ENCODE results near the gene IFT172. TPM values are rescaled to one million over a fixed set of nuclear protein-coding genes. Genes with fewer than 3 reads are reported as not detected.

IFT172 gene
- total and polyA plus RNA-seq, 2 of the 4 experiments (the other 2 are of a cell fraction): 18.8 to 25.5 TPM

- POLR2A ChIA-PET (ENCODE audit: unreplicated experiment): interaction anchor here (1.2 kb wide), 1 partner anchor 18 kb away, joined by 3 read pairs; no protein-coding TSS in a partner anchor
- H4K20me1 ChIP-seq (ENCODE audit: insufficient read depth, low read length): no peaks in the 10 kb centered on the region
- no peak overlapping the region for H2BK20ac ChIP-seq (ENCODE audit: low read depth, low read length)
- no peak overlapping the region for H3K4ac ChIP-seq (ENCODE audit: low read depth, low read length)
- no peak overlapping the region for H4K5ac ChIP-seq (ENCODE audit: low read depth, low read length)
- H2BK15ac ChIP-seq (ENCODE audit: low read depth, low read length): no peak overlapping the region
- H3K18ac ChIP-seq (ENCODE audit: low read depth, low read length): no peak overlapping the region
- CTCF ChIA-PET: interaction anchor here (0.6 kb wide), 1 partner anchor 703 kb away, joined by 4 read pairs; no protein-coding TSS in a partner anchor
- BruUV-seq (replicated peaks): no TSS peak
- no peak overlapping the region for H3K56ac ChIP-seq (ENCODE audit: extremely low read depth, insufficient read depth, low read length)
- H4K8ac ChIP-seq (ENCODE audit: low read depth in 2 of 2, low read length in 2 of 2): no peak overlapping the region
- H2BK120ac ChIP-seq (ENCODE audit: low read depth, low read length): no peak overlapping the region
- H3K9me1 ChIP-seq (ENCODE audit: insufficient read depth, low read length): no peaks in the 10 kb centered on the region
- no peak overlapping the region for H3K4me3 ChIP-seq (ENCODE audit: insufficient read depth, low read depth, low read length)
- no peaks in the 10 kb centered on the region for H3K79me1 ChIP-seq (ENCODE audit: low read depth in 1 of 2, low read length in 2 of 2)
- H3K4me1 ChIP-seq (ENCODE audit: control insufficient read depth, insufficient read depth, low read length): no peaks in the 10 kb centered on the region
- H4K91ac ChIP-seq (ENCODE audit: insufficient read depth, low read depth, low read length): no peak overlapping the region
- DNase-seq (no peak), ATAC-seq (ENCODE audit: low read depth) (no peak)
- peaks cover 33% of the 10 kb centered on the region for H3K36me3 ChIP-seq (ENCODE audit: control insufficient read depth, insufficient read depth, low read length)
- no peak overlapping the region for H2AK5ac ChIP-seq (ENCODE audit: low read depth, low read length)
- no peak overlapping the region for H2AFZ ChIP-seq (replicated peaks; ENCODE audit: low read length, poor library complexity)
- intact Hi-C loops (cut with micrococcal nuclease) (no loop called here), dilution Hi-C loops (cut with HindIII; ENCODE audit: low sequenced_read_pairs, unreplicated experiment) (no loop called here), in situ Hi-C loops (cut with MboI; ENCODE audit: low sequenced_read_pairs) (no loop called here)
- H3K4me2 ChIP-seq (ENCODE audit: low read depth, low read length): no peak overlapping the region
- no peak overlapping the region for H2BK5ac ChIP-seq (ENCODE audit: low read depth, low read length, poor library complexity, severe bottlenecking)
- no peak overlapping the region for H3K9ac ChIP-seq (ENCODE audit: low read depth, low read length)
- no peak overlapping the region for H3K14ac ChIP-seq (replicated peaks; ENCODE audit: low read depth, low read length)
- H3K23ac ChIP-seq (ENCODE audit: low read depth, low read length): no peak overlapping the region
- TF ChIP-seq, protein P1, sequence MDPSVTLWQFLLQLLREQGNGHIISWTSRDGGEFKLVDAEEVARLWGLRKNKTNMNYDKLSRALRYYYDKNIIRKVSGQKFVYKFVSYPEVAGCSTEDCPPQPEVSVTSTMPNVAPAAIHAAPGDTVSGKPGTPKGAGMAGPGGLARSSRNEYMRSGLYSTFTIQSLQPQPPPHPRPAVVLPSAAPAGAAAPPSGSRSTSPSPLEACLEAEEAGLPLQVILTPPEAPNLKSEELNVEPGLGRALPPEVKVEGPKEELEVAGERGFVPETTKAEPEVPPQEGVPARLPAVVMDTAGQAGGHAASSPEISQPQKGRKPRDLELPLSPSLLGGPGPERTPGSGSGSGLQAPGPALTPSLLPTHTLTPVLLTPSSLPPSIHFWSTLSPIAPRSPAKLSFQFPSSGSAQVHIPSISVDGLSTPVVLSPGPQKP (IDR thresholded peaks at IDR 0.05; ENCODE audit: borderline replicate concordance, low read depth, low read length): no peak
- TF ChIP-seq USF2 (IDR thresholded peaks at IDR 0.05; ENCODE audit: low read depth, low read length): no peak
- no peak for TF ChIP-seq BHLHE40 (IDR thresholded peaks at IDR 0.05; ENCODE audit: low read depth, low read length)
- no peak for TF ChIP-seq CHD1 (IDR thresholded peaks at IDR 0.05; ENCODE audit: low read depth, low read length)
- TF ChIP-seq SMC3 (IDR thresholded peaks at IDR 0.05; ENCODE audit: low read depth, low read length): no peak
- TF ChIP-seq CEBPB (IDR thresholded peaks at IDR 0.05; ENCODE audit: low read depth, low read length): no peak
- no peak for TF ChIP-seq MAZ (IDR thresholded peaks at IDR 0.05; ENCODE audit: borderline replicate concordance, low read depth, low read length)
- no peak for TF ChIP-seq RAD21 (IDR thresholded peaks at IDR 0.05; ENCODE audit: low read length)
- no peak for TF ChIP-seq MAFK (IDR thresholded peaks at IDR 0.05; ENCODE audit: low read depth, low read length)
- TF ChIP-seq POLR2A (IDR thresholded peaks at IDR 0.05; ENCODE audit: low read depth, low read length): no peak
- TF ChIP-seq FOS (IDR thresholded peaks at IDR 0.05; ENCODE audit: low read depth, low read length): no peak
- no peak for TF ChIP-seq RCOR1 (IDR thresholded peaks at IDR 0.05; ENCODE audit: insufficient replicate concordance, low read length)
- no peak for TF ChIP-seq MXI1 (IDR thresholded peaks at IDR 0.05; ENCODE audit: borderline replicate concordance, low read depth, low read length)
- TF ChIP-seq CTCF (conservative IDR thresholded peaks at IDR 0.05; ENCODE audit: low read depth, low read length): no peak
- TF ChIP-seq RFX5 (IDR thresholded peaks at IDR 0.05; ENCODE audit: low read depth, low read length): no peak
- no peak for TF ChIP-seq NFE2L2 (IDR thresholded peaks at IDR 0.05; ENCODE audit: low read depth, low read length)
- no peak overlapping the region for H3K27ac ChIP-seq (ENCODE audit: insufficient read depth, low read length)
- H2AK9ac ChIP-seq (replicated peaks; ENCODE audit: low read depth, low read length, poor library complexity): no peak overlapping the region
- no peaks in the 10 kb centered on the region for H3K27me3 ChIP-seq (ENCODE audit: control insufficient read depth, insufficient read depth, low read length)
- 65% methylated on average over 2 of the region's 3 CpGs; no CpG with 5 or more reads in 1 of the 2 experiments for WGBS, 2 experiments (ENCODE audit: extremely low coverage in 2 of 2, insufficient read length in 1 of 2)
- no peaks in the 10 kb centered on the region for H3K9me3 ChIP-seq (ENCODE audit: control insufficient read depth, insufficient read depth, low read length)
Measured at GRCh38 chr2:27448381-27448780, 41.2 kb downstream of the IFT172 start.
